ENCODE results near the gene HEXIM1.
"Not testable (repeated sequence)": the region's sequence is repeated elsewhere in the genome, so short reads cannot be mapped to it uniquely, and the experiment has no call there.

HEXIM1 gene

GRCh38 chr17:45114117-45114932 is 34.0 kb upstream of the HEXIM1 start:
- DNase-seq: no peak

GRCh38 chr17:45115015-45115625 is 33.2 kb upstream of the HEXIM1 start:
- no peak for DNase-seq

- DNase-seq: no peak
These were observed 32.4 kb upstream of the HEXIM1 start for GRCh38 chr17:45115871-45116270.

GRCh38 chr17:45116434-45117016 is 31.8 kb upstream of the HEXIM1 start:
- DNase-seq: no peak

GRCh38 chr17:45117334-45117733 is 30.9 kb upstream of the HEXIM1 start:
- no peak for DNase-seq

GRCh38 chr17:45117848-45118646 is 30.2 kb upstream of the HEXIM1 start:
- DNase-seq: no peak

GRCh38 chr17:45118691-45119090 is 29.6 kb upstream of the HEXIM1 start:
- no peak for DNase-seq

- DNase-seq: no peak
These were observed 28.3 kb upstream of the HEXIM1 start for GRCh38 chr17:45119964-45120363.

GRCh38 chr17:45120558-45120957 is 27.7 kb upstream of the HEXIM1 start:
- DNase-seq: no peak

GRCh38 chr17:45121055-45121454 is 27.2 kb upstream of the HEXIM1 start:
- DNase-seq: peak in 1 of 3 donors; percentile 12

GRCh38 chr17:45123076-45123770 is 25.1 kb upstream of the HEXIM1 start:
- no peak for DNase-seq

- peak; percentile 77 to 88 (median 80) for DNase-seq
These were observed 24.1 kb upstream of the HEXIM1 start for GRCh38 chr17:45123930-45124796.

- not testable (repeated sequence) for DNase-seq
These were observed 23.5 kb upstream of the HEXIM1 start for GRCh38 chr17:45124797-45125122.

- no peak for DNase-seq
These were observed 22.8 kb upstream of the HEXIM1 start for GRCh38 chr17:45125509-45125908.

- DNase-seq: no peak
These were observed 21.1 kb upstream of the HEXIM1 start for GRCh38 chr17:45127207-45127547.

- DNase-seq: no peak
These were observed 20.6 kb upstream of the HEXIM1 start for GRCh38 chr17:45127548-45128300.

GRCh38 chr17:45128331-45128730 is 19.9 kb upstream of the HEXIM1 start:
- DNase-seq: no peak

GRCh38 chr17:45128989-45129388 is 19.3 kb upstream of the HEXIM1 start:
- DNase-seq: no peak

- no peak for DNase-seq
These were observed 18.8 kb upstream of the HEXIM1 start for GRCh38 chr17:45129426-45129939.

GRCh38 chr17:45129940-45130680 is 18.2 kb upstream of the HEXIM1 start:
- DNase-seq: no peak

All from suppressor macrophage treated with lipopolysaccharide for 1 hour (primary cell).